ENCODE data around the gene ZBED1.

GRCh38 chrX:2504706-2505332 lies 4.0 kb upstream of the ZBED1 start:
- TF ChIP-seq EGR1 (IDR thresholded peaks at IDR 0.05), result no peak
- TF ChIP-seq, protein P1, sequence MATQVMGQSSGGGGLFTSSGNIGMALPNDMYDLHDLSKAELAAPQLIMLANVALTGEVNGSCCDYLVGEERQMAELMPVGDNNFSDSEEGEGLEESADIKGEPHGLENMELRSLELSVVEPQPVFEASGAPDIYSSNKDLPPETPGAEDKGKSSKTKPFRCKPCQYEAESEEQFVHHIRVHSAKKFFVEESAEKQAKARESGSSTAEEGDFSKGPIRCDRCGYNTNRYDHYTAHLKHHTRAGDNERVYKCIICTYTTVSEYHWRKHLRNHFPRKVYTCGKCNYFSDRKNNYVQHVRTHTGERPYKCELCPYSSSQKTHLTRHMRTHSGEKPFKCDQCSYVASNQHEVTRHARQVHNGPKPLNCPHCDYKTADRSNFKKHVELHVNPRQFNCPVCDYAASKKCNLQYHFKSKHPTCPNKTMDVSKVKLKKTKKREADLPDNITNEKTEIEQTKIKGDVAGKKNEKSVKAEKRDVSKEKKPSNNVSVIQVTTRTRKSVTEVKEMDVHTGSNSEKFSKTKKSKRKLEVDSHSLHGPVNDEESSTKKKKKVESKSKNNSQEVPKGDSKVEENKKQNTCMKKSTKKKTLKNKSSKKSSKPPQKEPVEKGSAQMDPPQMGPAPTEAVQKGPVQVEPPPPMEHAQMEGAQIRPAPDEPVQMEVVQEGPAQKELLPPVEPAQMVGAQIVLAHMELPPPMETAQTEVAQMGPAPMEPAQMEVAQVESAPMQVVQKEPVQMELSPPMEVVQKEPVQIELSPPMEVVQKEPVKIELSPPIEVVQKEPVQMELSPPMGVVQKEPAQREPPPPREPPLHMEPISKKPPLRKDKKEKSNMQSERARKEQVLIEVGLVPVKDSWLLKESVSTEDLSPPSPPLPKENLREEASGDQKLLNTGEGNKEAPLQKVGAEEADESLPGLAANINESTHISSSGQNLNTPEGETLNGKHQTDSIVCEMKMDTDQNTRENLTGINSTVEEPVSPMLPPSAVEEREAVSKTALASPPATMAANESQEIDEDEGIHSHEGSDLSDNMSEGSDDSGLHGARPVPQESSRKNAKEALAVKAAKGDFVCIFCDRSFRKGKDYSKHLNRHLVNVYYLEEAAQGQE (IDR thresholded peaks at IDR 0.05; ENCODE audit: low read depth), result no peak
- no peak for TF ChIP-seq CEBPB (IDR thresholded peaks at IDR 0.05)
- no peak for TF ChIP-seq ZBTB7A (IDR thresholded peaks at IDR 0.05; ENCODE audit: low read depth)
- no peak for TF ChIP-seq EP300 (IDR thresholded peaks at IDR 0.05; ENCODE audit: borderline replicate concordance)
- TF ChIP-seq RAD21 (IDR thresholded peaks at IDR 0.05; ENCODE audit: low read depth), result no peak
